Renal cortex interstitium (tissue), 15 donors: ENCODE measurements around the gene SMOC2. TPM values are rescaled to one million over a fixed set of nuclear protein-coding genes. Genes with fewer than 3 reads are reported as not detected.

ENCODE experiments used
- DNase-seq, 11 donors: peaks; one replicate each; pipeline ENCODE4 v3.0.0-alpha.2; 2013; ENCODE audit warnings: low read depth in 9 of 11, low spot score in 4 of 11; ENCODE audit errors: extremely low read depth in 1 of 11
- long read RNA-seq, 16 experiments: transcript quantifications; one replicate each; lab custom pipeline, GENCODE V29; 2026
- polyA plus RNA-seq, 3 donors: library from polyadenylated mRNA; unstranded; fragments of 120-200 nt; gene quantifications; one replicate each; pipeline ENCODE4 v1.2.1, GENCODE V29; 2013; ENCODE audit not compliant: insufficient read length in 3 of 3

Gene SMOC2
- 10 to 100 TPM; 22.2 to 33.1 (median 28.5) TPM for polyA plus RNA-seq
- long read RNA-seq, donor 1, partial matches to known transcripts, result 6 of 8 reads
- long read RNA-seq, donor 1, other reads (novel, unspliced or antisense), result 0 of 8 reads
- long read RNA-seq, donor 2, partial matches to known transcripts, result 0 of 2 reads
- long read RNA-seq, donor 2, other reads (novel, unspliced or antisense), result 0 of 2 reads
- long read RNA-seq, donor 3, transcript SMOC2-202 (13 exons, 3,117 nt), result major isoform, 7 of 19 reads
- long read RNA-seq, donor 3, partial matches to known transcripts, result 12 of 19 reads
- long read RNA-seq, donor 3, other reads (novel, unspliced or antisense), result 0 of 19 reads
- long read RNA-seq, donor 4, partial matches to known transcripts, result 0 of 1 reads
- long read RNA-seq, donor 4, other reads (novel, unspliced or antisense), result 0 of 1 reads
- long read RNA-seq, donor 5, result 0 reads
- long read RNA-seq, donor 6, transcript SMOC2-202 (13 exons, 3,117 nt), result major isoform, 5 of 10 reads
- long read RNA-seq, donor 6, partial matches to known transcripts, result 5 of 10 reads
- long read RNA-seq, donor 6, other reads (novel, unspliced or antisense), result 0 of 10 reads
- long read RNA-seq, donor 7, partial matches to known transcripts, result 0 of 2 reads
- long read RNA-seq, donor 7, other reads (novel, unspliced or antisense), result 0 of 2 reads
- long read RNA-seq, donor 8, result 0 reads
- long read RNA-seq, donor 9, partial matches to known transcripts, result 0 of 1 reads
- long read RNA-seq, donor 9, other reads (novel, unspliced or antisense), result 0 of 1 reads
- long read RNA-seq, donor 10, partial matches to known transcripts, result 0 of 1 reads
- long read RNA-seq, donor 10, other reads (novel, unspliced or antisense), result 0 of 1 reads
- long read RNA-seq, donor 11, transcript SMOC2-202 (13 exons, 3,117 nt), result major isoform, 9 of 9 reads
- long read RNA-seq, donor 11, partial matches to known transcripts, result 0 of 9 reads
- long read RNA-seq, donor 11, other reads (novel, unspliced or antisense), result 0 of 9 reads
- long read RNA-seq, donor 12, partial matches to known transcripts, result 5 of 7 reads
- long read RNA-seq, donor 12, other reads (novel, unspliced or antisense), result 0 of 7 reads
- long read RNA-seq, donor 13, result 0 reads
- long read RNA-seq, donor 14, transcript SMOC2-202 (13 exons, 3,117 nt), result major isoform, 6 of 15 reads
- long read RNA-seq, donor 14, partial matches to known transcripts, result 9 of 15 reads
- long read RNA-seq, donor 14, other reads (novel, unspliced or antisense), result 0 of 15 reads
- long read RNA-seq, donor 15, partial matches to known transcripts, result 0 of 2 reads
- long read RNA-seq, donor 15, other reads (novel, unspliced or antisense), result 0 of 2 reads
- long read RNA-seq, donor 16, transcript SMOC2-202 (13 exons, 3,117 nt), result major isoform, 6 of 6 reads
- long read RNA-seq, donor 16, partial matches to known transcripts, result 0 of 6 reads
- long read RNA-seq, donor 16, other reads (novel, unspliced or antisense), result 0 of 6 reads

- DNase-seq, result no peak
These were observed at the start of gene SMOC2 for GRCh38 chr6:168440520-168441433. Gene SMOC2 (plus strand): TSS chr6:168441184. CDS start chr6:168441371, 187 bp downstream.

- no peak for DNase-seq
These were observed 47.7 kb upstream of the SMOC2 start for GRCh38 chr6:168393126-168393870.

GRCh38 chr6:168394606-168395005, 46.4 kb upstream of the SMOC2 start:
- no peak for DNase-seq

- DNase-seq, result no peak
These were observed 45.0 kb upstream of the SMOC2 start for GRCh38 chr6:168395983-168396382.

GRCh38 chr6:168396561-168396960, 44.4 kb upstream of the SMOC2 start:
- DNase-seq, result no peak

- DNase-seq, result no peak
These were observed 44.0 kb upstream of the SMOC2 start for GRCh38 chr6:168397012-168397411.

GRCh38 chr6:168400037-168400436, 40.9 kb upstream of the SMOC2 start:
- no peak for DNase-seq

DNA sequence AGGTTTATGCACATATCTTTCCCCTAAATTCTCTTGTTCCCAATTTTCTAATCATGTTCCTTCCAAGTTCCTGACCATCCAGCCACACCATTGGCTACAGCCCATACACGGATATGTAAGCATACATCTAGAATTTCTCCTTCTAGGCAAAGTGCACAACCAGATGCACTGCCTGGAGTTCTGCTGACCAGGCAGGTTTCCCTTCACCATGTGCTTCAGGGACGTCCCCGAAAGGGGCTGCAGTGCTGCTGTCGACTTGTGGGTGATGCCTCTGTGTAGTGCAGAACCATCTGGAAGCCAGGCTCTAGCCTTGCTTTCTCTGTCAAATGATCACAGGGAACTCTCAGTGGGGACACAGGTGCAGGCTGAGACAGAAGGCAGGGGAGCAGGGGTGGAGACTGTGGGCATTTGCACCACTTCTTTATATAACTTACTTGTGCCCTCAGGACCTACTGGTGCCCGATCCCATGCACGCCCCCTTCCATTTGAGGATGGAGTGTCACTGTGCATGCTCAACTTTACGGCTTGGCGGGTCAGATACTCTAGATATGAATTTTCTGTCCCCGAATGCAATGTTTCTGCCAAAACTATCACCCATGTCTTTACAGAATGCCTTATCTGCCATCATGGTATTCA, 37.5 kb upstream of the SMOC2 start:
- no peak for DNase-seq

DNA sequence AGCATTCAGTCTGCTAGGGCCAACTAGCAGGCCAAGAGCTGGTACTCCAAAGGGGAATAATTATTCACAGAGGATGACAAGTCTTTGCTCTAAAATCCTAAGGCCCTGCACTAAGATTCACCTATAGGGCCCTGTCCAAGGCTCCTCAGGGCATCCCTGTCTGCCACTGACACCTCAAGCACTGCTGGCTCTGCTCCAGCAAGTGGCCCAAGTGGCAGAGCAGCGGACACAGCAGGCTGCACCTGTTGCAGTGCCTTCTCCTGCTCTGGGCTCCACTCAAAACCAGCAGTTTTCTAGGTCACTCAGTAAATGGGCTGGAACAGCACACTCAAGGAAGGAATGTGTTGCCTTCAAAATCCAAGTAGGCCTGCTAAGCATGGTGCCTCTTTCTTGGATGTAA, 36.4 kb upstream of the SMOC2 start:
- DNase-seq, result no peak

- DNase-seq, result no peak
These were observed 33.1 kb upstream of the SMOC2 start for GRCh38 chr6:168407842-168408241.

GRCh38 chr6:168408504-168409136, 32.4 kb upstream of the SMOC2 start:
- DNase-seq, result no peak

- DNase-seq, result no peak
These were observed 30.9 kb upstream of the SMOC2 start for GRCh38 chr6:168410035-168410434.

DNA sequence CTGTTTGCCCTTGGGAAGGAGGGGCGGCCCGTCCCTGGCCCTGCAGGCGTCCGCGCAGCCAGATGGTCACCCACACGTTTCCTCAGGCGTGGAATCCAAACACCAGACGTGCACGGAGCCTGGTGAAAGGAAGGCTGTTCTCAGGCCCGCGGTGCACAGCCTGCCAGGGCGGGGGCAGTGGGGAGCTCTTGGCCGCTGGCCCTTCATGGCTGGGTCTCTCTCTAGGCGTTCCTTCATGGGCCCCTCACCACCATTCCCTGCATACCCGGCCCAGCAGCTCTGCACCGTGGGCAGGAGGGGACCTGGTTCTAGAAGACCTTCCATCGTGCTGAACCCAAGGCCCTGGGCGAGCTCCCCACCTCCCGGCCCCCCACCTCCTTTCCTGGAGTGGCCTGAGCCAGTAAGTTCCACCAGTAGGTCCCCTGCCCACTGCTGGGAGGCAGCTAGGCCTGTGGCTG, 30.4 kb upstream of the SMOC2 start:
- no peak for DNase-seq

DNA sequence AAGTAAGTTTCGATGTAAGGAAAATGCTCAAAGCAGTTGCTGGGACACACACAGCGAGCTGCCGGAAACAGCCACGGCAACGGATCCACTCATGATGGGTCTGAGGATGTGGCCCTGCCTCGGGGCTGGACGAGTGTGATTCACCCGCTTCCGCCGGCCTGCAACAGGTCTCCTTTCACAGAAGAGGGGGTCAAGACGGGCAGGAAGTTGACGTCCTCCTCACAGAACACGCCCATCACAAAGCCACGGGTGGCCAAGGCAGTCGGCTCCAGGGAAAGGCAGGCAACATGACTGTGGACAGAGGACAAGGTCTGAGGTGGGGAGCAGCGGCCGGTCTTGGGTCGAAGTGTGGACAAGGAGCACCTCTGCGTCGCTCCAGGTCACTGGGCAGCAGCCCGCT, 29.9 kb upstream of the SMOC2 start:
- no peak for DNase-seq

DNA sequence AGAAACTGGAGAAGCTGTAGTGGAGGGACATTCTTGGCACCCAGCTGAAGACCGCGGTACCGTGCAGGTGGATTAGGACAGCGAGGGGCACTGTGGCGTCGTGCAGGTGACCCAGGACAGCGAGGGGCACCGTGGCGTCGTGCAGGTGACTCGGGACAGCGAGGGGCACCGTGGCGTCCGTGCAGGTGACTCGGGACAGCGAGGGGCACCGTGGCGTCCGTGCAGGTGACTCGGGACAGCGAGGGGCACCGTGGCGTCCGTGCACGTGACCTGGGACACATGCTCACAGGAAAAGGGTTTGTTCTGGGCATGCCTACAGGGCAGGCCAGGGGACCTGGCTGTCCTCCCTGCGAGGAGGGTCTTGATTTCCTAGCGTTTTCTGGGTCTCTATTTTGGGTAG, 29.2 kb upstream of the SMOC2 start:
- DNase-seq, result no peak

DNA sequence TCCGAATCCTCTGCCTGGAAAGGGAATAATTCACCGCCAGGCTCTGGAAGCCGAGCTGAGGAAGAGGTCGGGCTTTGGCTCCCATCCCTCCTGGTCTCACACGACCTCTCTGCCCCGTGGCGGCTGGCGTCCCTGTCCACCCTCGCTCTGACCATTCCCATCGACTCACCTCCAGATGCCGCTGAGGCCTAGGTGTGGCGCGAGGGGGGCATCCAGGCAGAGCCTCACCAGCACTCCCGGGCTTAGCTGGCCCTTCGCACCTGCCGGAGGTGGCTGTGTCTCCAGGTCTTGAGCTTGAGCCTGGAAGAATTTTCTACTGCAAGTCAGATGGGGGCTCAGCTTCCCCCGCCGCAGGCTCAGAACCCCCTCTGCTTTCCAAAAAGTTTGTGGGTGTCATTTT, 28.5 kb upstream of the SMOC2 start:
- no peak for DNase-seq
